ENCODE measurements around the gene PHC2. TPM values are rescaled to one million over a fixed set of nuclear protein-coding genes. Genes with fewer than 3 reads are reported as not detected.

The PHC2 gene
- total RNA-seq, 1 donor from 2014 or later = 155 TPM

- no peaks in the 10 kb centered on the region for H3K9me3 Mint-ChIP-seq
- no peaks in the 10 kb centered on the region for H3K27me3 Mint-ChIP-seq (ENCODE audit: low read depth)
- H3K36me3 Mint-ChIP-seq (ENCODE audit: low read depth) = peaks cover 2% of the 10 kb centered on the region
Observed at GRCh38 chr1:33359931-33360330, 71.0 kb downstream of the PHC2 start.

GRCh38 chr1:33358795-33359503 is 71.9 kb downstream of the PHC2 start:
- Mint-ChIP-seq H3K36me3 (ENCODE audit: low read depth) (peaks cover 6% of the 10 kb centered on the region), H3K27me3 (ENCODE audit: low read depth) (no peaks in the 10 kb centered on the region), H3K4me1 (peaks cover 82% of the 10 kb centered on the region), H3K4me3 (peak overlapping the region; percentile 36), H3K9me3 (no peaks in the 10 kb centered on the region), H3K27ac (ENCODE audit: unreplicated experiment) (peak overlapping the region; percentile 87)
- TF ChIP-seq, protein P1, sequence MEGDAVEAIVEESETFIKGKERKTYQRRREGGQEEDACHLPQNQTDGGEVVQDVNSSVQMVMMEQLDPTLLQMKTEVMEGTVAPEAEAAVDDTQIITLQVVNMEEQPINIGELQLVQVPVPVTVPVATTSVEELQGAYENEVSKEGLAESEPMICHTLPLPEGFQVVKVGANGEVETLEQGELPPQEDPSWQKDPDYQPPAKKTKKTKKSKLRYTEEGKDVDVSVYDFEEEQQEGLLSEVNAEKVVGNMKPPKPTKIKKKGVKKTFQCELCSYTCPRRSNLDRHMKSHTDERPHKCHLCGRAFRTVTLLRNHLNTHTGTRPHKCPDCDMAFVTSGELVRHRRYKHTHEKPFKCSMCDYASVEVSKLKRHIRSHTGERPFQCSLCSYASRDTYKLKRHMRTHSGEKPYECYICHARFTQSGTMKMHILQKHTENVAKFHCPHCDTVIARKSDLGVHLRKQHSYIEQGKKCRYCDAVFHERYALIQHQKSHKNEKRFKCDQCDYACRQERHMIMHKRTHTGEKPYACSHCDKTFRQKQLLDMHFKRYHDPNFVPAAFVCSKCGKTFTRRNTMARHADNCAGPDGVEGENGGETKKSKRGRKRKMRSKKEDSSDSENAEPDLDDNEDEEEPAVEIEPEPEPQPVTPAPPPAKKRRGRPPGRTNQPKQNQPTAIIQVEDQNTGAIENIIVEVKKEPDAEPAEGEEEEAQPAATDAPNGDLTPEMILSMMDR (conservative IDR thresholded peaks at IDR 0.05) = no peak
- DNase-seq (ENCODE audit: low read depth, low spot score) = no peak

More at GRCh38 chr1:33359931-33360330, 71.0 kb downstream of the PHC2 start:
- DNase-seq (ENCODE audit: low read depth, low spot score) = no peak
- Mint-ChIP-seq H3K27ac (ENCODE audit: unreplicated experiment) (no peak overlapping the region), H3K4me3 (peak overlapping the region; percentile 17), H3K4me1 (peaks cover 87% of the 10 kb centered on the region)
- TF ChIP-seq, protein P1 (conservative IDR thresholded peaks at IDR 0.05) = no peak

DNA sequence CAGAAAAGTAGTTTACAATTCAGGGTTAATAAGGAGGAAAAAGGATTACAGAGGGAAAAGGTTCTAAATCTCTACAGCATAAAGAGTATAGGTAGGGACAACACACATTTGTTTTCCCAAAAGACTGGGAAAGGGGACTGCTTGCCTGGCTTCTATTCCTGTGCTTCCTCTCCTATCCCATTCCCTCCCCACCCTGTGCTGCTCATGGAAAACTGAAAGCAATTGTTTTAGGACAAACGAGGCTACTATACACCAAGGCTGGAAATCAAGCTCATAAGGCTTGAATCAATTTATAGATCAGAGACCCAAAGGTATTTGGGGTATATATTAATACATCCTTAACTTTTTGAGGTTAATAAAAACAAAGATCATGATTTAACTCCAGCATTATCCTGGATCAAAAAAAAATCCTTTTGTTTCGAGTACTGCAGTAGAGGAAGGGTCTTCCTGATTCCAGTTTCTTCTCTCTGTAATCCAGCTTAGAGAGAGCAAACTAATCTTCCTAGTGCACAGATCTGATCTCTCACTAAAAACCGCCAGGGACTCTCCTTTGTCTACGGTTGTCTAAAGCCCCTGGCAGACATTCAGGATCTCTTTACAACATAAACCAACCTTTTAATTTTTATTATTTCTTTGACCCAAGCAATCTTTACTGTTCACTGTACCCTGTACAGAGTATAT is 72.6 kb downstream of the PHC2 start:
- peaks cover 80% of the 10 kb centered on the region for H3K4me1 Mint-ChIP-seq
- peak overlapping the region; percentile 36 for H3K4me3 Mint-ChIP-seq
- TF ChIP-seq, protein P1 (conservative IDR thresholded peaks at IDR 0.05) = no peak
- H3K27ac Mint-ChIP-seq (ENCODE audit: unreplicated experiment) = peak overlapping the region; percentile 87
- H3K36me3 Mint-ChIP-seq (ENCODE audit: low read depth) = peaks cover 6% of the 10 kb centered on the region
- no peak for DNase-seq (ENCODE audit: low read depth, low spot score)
- no peaks in the 10 kb centered on the region for H3K27me3 Mint-ChIP-seq (ENCODE audit: low read depth)
- H3K9me3 Mint-ChIP-seq = no peaks in the 10 kb centered on the region

DNA sequence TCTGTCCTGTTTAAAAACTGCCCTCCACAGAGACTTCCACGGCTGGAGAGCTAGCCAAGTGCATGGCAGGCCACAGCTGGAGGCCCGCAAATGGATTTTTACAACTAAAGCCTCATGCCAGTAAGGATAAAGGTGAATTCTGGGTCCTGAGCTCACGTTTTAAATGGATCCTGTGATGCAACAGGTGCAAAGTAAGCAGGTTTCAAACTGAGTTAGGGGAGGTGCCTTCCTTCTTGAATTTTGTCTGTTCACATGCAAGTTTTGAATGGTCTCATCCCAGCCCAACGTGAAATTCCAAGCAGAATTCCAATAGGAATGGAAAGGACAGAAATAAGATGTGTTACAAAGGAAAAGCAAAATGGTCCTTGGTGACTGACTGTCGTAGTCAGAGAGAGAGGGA is 73.8 kb downstream of the PHC2 start:
- TF ChIP-seq, protein P1 (conservative IDR thresholded peaks at IDR 0.05) = no peak
- DNase-seq (ENCODE audit: low read depth, low spot score) = no peak
- Mint-ChIP-seq H3K36me3 (ENCODE audit: low read depth) (peaks cover 6% of the 10 kb centered on the region), H3K27ac (ENCODE audit: unreplicated experiment) (no peak overlapping the region), H3K27me3 (ENCODE audit: low read depth) (no peaks in the 10 kb centered on the region), H3K9me3 (no peaks in the 10 kb centered on the region), H3K4me3 (no peak overlapping the region), H3K4me1 (peaks cover 74% of the 10 kb centered on the region)

DNA sequence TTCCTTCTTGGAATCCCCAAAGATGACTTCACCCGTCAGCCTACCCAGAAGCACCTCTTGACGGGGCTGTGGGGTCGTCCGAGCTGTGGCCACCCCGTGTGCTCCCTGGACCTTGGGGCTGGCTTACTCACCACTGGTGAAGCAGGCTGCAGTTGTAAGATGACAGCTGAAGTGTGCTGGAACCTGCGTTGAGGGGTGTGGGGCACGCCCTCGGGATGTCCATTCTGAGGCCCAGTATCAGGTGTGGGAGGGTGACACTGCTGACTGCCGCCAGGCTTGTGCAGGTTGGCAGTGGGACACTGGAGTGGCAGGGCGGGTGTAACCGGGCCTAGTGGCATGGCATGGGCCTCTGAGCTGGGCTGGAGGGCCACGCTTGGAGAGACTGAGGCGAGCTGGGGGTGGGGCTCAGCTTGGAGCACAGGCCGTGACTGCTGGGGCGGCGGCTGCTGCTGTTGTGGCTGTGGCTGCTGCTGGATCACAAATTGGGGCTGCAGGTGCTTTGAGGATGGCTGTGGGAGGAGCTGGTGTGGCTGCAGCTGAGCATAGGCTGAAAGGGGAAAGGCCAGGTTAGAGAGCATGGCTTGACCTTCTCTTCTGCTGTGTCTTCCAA is 76.1 kb downstream of the PHC2 start:
- Mint-ChIP-seq H3K36me3 (ENCODE audit: low read depth) (peaks cover 6% of the 10 kb centered on the region), H3K4me1 (peaks cover 69% of the 10 kb centered on the region), H3K27ac (ENCODE audit: unreplicated experiment) (no peak overlapping the region), H3K9me3 (no peaks in the 10 kb centered on the region), H3K4me3 (no peak overlapping the region), H3K27me3 (ENCODE audit: low read depth) (no peaks in the 10 kb centered on the region)
- no peak for DNase-seq (ENCODE audit: low read depth, low spot score)
- TF ChIP-seq, protein P1 (conservative IDR thresholded peaks at IDR 0.05) = no peak

Measured in neural crest cell (in vitro differentiated cells).